GM18951 (cell line): ENCODE measurements around the gene MARCO.

ENCODE experiments used
- POLR2A ChIP-seq: IDR thresholded peaks from 4 replicates; pipeline ENCODE4 v1.6.1; 2011; ENCODE audit warnings: mild to moderate bottlenecking; ENCODE audit not compliant: insufficient read length, insufficient read depth; ENCODE audit errors: extremely low read depth
- in situ Hi-C: fragments of 300-500 bp; cut with MboI; formaldehyde crosslinking; loops from one replicate; pipeline ENCODE4 v1.12.0; 2022; ENCODE audit warnings: low sequenced_read_pairs, mixed read lengths, inconsistent platforms; ENCODE audit not compliant: unreplicated experiment

The MARCO gene

DNA sequence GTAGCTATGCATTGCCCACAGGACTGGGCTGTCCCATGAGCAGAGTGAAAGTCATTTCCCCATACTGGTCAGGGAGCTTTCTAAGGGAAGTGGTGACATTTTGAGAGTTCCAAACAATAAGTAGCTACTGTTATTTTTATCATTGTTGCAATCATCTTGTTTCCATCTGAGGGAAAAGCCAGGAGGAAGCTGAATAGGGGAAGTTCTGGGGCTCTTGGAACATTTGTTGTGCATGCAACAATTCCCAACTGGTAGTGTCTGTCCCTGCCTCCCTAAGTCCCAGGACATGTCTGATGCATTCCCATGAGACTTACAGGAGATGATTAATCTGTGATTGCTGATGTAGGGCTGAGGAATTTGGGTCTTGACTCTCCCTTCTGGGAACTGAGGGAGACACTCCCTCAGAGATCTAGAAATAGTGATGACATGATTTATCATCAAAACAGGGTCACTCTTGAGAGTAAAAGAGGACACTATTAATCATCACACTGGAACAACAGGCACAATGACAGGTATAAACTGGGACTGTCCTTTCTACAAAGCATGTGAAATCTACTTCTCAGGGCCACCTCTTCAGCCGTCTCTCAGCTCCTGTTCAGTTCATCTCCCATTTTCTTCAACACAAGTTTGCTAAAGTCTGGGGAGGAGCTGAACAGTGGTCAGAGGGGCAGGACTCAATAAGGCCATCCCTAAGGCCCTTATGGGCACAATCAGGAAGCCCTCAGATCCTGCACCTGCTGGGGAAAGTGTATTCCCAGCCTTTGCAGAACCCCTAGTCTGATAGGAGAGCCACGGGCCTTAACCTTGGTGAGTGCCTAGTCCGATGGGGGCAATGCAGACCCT is 28.0 kb upstream of the MARCO start:
- in situ Hi-C loops, result no loop called here
- no peak for TF ChIP-seq POLR2A

DNA sequence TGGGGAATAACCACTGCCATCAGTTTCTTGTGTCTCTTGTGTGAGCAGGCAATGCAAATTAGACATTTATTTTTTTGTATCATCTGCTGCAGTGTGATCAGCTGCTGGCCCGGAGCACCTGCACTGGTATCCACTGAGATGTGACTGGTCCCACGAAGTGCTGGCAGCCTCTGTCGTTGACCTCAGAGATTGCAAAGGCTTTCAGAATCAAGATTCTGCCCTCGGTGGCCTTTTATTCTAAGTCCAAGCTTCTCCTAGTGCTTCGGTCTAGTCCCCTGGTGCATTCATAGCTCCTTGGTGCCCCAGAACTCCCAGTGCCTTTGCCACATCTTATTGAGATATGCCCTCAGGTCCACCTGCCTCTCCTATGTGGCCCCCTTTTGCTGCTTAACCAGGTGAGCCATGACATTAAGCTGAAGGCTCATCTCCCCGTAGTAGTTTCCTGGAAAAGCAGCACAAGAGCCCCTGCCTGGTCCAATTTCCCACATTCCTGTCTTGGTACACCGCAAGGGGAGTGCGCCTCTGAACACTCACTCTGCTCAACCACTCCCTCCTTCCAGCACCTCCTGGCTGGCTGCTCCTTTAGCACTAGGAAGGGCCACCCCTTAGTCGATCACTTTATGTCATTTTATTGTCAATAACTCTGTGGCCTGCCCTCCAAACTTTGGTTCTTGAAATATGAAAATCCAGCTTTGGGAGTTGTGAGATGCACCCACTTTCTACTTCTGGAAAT is 27.1 kb upstream of the MARCO start:
- in situ Hi-C loops, result no loop called here
- no peak for TF ChIP-seq POLR2A

DNA sequence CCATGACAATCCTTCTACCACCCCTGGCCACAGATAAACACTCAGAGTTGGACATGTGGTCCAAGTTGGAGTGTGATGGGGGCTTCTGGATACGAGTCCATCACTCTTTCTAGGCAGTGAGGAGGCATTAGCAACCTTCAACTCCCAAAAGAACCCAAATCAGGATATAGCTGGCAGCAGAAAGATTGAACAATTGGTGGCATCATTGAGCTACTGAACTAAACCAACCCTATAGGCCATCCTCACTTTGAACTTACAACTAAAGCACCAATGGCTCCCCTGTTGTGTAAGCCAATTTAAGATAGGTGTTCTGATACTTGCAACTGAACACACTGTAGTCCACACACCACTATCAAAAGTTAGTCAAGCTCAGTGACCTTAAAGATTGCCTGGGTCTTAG is 24.0 kb upstream of the MARCO start:
- TF ChIP-seq POLR2A, result no peak
- in situ Hi-C loops, result no loop called here

DNA sequence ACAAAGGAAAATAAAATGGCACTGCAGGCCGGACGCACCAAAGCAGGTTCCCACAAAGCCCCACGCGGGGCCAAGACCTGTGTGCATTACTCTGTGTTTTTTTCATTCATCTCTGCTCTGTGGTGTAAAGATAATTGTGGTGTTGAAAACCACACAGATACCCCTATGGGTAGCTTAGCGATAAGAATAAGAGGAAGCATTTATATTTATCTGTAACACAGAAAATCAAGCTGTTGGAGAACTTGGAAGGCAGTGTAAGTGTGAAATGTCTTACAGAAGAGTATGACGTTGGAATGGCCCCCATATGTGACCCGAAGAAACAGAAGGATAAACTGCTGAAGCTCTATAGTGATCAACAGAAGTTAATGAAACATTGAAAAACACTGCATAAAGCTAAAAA is 20.3 kb upstream of the MARCO start:
- TF ChIP-seq POLR2A, result no peak
- in situ Hi-C loops, result no loop called here

DNA sequence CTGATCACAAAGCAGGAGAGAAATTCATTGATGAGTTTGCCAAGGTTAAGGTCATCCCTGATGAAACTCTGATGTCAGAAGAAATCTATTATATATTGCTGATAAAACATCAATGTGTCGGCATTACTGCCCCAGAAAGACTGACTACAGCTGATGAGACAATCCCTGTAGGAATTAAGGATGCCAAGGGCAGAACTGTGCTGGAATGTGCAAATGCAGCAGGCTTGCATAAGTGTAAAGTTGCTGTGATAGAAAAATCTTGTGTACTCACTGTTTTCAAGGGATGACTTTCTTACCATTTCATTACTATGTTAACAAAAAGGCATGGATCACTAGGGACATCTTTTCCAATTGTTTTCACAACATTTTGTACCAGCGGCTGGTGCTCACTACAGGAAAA is 19.7 kb upstream of the MARCO start:
- no peak for TF ChIP-seq POLR2A
- in situ Hi-C loops, result no loop called here

GRCh38 chr2:118923371-118923770 is 18.6 kb upstream of the MARCO start:
- in situ Hi-C loops, result no loop called here
- TF ChIP-seq POLR2A, result no peak

- no peak for TF ChIP-seq POLR2A
- in situ Hi-C loops, result no loop called here
Measured at GRCh38 chr2:118925476-118925875, 16.5 kb upstream of the MARCO start.

- no peak for TF ChIP-seq POLR2A
- in situ Hi-C loops, result no loop called here
Measured at GRCh38 chr2:118925981-118926380, 16.0 kb upstream of the MARCO start.

DNA sequence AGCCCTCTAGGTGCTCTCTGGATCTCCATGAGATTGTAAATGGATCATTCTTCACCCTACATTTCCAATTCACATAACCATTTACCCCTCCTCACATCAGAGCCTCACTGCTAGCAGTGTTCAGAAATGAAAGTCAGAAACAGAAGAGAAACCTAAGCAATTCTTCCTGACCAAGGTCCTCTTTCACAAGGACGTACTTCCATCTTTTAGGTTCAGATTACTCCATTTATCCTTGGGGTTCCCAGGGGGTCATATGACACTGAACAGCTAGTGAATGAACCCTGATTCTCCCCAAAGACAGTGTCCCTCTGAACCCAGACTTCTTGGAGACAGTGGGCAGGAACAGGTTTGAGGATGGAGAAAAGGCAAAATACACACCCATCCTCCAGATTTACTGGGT is 12.9 kb upstream of the MARCO start:
- TF ChIP-seq POLR2A, result no peak
- in situ Hi-C loops, result no loop called here

DNA sequence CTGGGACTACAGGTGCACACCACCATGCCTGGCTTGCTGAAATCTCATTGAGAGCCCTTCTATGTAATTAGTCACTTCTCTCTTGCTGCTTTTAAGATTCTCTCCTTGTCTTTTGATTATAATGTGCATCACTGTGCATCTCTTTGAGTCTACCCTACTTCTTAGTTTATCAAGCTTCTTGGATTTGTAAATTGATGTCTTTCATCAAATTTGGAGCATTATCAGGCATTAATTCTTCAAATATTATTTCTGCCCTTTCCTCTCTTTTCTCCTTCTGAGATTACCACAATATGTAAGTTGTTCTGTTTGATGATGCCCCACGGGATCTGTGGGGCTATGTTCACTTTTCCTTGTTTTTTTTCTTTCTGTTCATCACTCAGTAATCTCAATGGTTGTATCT is 9.0 kb upstream of the MARCO start:
- TF ChIP-seq POLR2A, result no peak
- in situ Hi-C loops, result no loop called here

- TF ChIP-seq POLR2A, result no peak
Measured at GRCh38 chr2:118936306-118936705, 5.7 kb upstream of the MARCO start.

DNA sequence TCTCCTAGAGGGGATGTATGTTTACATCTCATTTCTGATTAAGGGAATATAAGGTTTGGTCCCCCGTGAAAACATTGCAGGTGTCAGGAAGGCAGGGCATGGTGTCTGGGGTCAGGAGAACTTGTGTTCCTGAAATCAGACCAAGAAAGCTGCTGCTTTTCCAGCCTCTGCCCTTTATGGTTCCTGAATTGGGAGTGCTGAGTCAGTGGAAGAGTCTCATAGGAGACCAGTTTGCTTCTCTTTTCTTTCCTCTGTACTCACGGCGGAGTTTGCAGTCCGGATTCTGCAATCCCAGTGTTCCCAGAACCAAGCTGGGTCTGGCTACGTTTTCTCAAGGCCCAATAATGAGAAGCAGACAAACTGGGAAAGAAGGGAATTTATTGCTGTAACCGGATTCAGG is 5.1 kb upstream of the MARCO start:
- in situ Hi-C loops, result no loop called here
- TF ChIP-seq POLR2A, result no peak

More at GRCh38 chr2:118936306-118936705, 5.7 kb upstream of the MARCO start:
- in situ Hi-C loops, result no loop called here

GRCh38 chr2:118937817-118938216 is 4.2 kb upstream of the MARCO start:
- in situ Hi-C loops, result no loop called here
- TF ChIP-seq POLR2A, result no peak

- TF ChIP-seq POLR2A, result no peak
- in situ Hi-C loops, result no loop called here
Measured at GRCh38 chr2:118939994-118940393, 2.0 kb upstream of the MARCO start.
